ENCODE measurements around the gene TMEM229B. TPM values are rescaled to one million over a fixed set of nuclear protein-coding genes. Genes with fewer than 3 reads are reported as not detected.

TMEM229B gene
- polyA plus RNA-seq, 1 of the 3 experiments (the other 2 are of a cell fraction): 0.16 TPM

GRCh38 chr14:67436006-67436866 lies 52.3 kb downstream of the TMEM229B start:
- no peaks in the 10 kb centered on the region for H3K9me2 ChIP-seq
- 74% methylated on average over 10 of the region's 10 CpGs for WGBS (ENCODE audit: low lambda C conversion rate)
- no peaks in the 10 kb centered on the region for H4K20me1 ChIP-seq (ENCODE audit: insufficient read depth)
- H3F3A ChIP-seq (replicated peaks; ENCODE audit: insufficient read depth): no peaks in the 10 kb centered on the region
- ChIA-PET POLR2A (no interaction called here), CTCF (interaction anchor here (0.8 to 5.3 kb wide), 7 partner anchors 8 to 268 kb away, joined by 3 to 36 read pairs (median 4); no protein-coding TSS in a partner anchor)
- peaks cover 6% of the 10 kb centered on the region for H3K27me3 ChIP-seq (ENCODE audit: insufficient read depth)
- no peaks in the 10 kb centered on the region for H3K4me1 ChIP-seq (ENCODE audit: control insufficient read depth in 1 of 2, insufficient read depth in 2 of 2, low read depth in 1 of 2, low read length in 1 of 2)
- H3K9me3 ChIP-seq: no peaks in the 10 kb centered on the region
- no peak overlapping the region for H3K4me3 ChIP-seq (ENCODE audit: low read depth in 2 of 2, low read length in 1 of 2)
- TF ChIP-seq MAX (IDR thresholded peaks at IDR 0.05; ENCODE audit: low read depth) (no peak), GATA2 (CRISPR knock-in tag; IDR thresholded peaks at IDR 0.05) (no peak), POLR2AphosphoS5 (IDR thresholded peaks at IDR 0.05; ENCODE audit: low read depth, low read length) (no peak), REST (IDR thresholded peaks at IDR 0.05; ENCODE audit: low read depth, low read length) (no peak), ELF1 (IDR thresholded peaks at IDR 0.05) (no peak), EP300 (IDR thresholded peaks at IDR 0.05; ENCODE audit: borderline replicate concordance in 1 of 2, low read depth in 1 of 2, low read length in 1 of 2) (no peak), PBX3 (IDR thresholded peaks at IDR 0.05) (no peak), USF1 (IDR thresholded peaks at IDR 0.05; ENCODE audit: borderline replicate concordance, low read depth) (no peak), RCOR1 (IDR thresholded peaks at IDR 0.05; ENCODE audit: low read length) (no peak), ZBTB33 (IDR thresholded peaks at IDR 0.05; ENCODE audit: borderline replicate concordance, low read depth) (no peak), CHD2 (IDR thresholded peaks at IDR 0.05; ENCODE audit: low read length, partially characterized antibody) (no peak), TAF1 (IDR thresholded peaks at IDR 0.05; ENCODE audit: borderline replicate concordance, low read depth, low read length) (no peak), RAD21 (IDR thresholded peaks at IDR 0.05; ENCODE audit: low read length) (no peak), TEAD4 (IDR thresholded peaks at IDR 0.05; ENCODE audit: borderline replicate concordance, insufficient read depth) (no peak), CTCF (IDR thresholded peaks at IDR 0.05) (no peak), SIN3A (IDR thresholded peaks at IDR 0.05; ENCODE audit: borderline replicate concordance, low read depth, low read length) (no peak)
- no peak overlapping the region for H3K9ac ChIP-seq
- H3K27ac ChIP-seq (ENCODE audit: low read depth in 2 of 2, low read length in 1 of 2): no peak overlapping the region
- no peaks in the 10 kb centered on the region for H3K79me2 ChIP-seq (ENCODE audit: insufficient read depth)
- no peak for DNase-seq
- no peak overlapping the region for H3K4me2 ChIP-seq
- H2AFZ ChIP-seq (ENCODE audit: low read depth): no peak overlapping the region
- no peaks in the 10 kb centered on the region for H3K36me3 ChIP-seq (replicated peaks in 1 of 2; ENCODE audit: control insufficient read depth in 1 of 2, insufficient read depth in 2 of 2, low read length in 1 of 2)

All from SK-N-SH (cell line).